HG02970 (cell line): ENCODE data around the gene TBL1X.

Experiments used
- ATAC-seq: cut with Tn5 transposase; IDR thresholded peaks from one replicate; pipeline ENCODE4 v1.9.1; 2021; ENCODE audit warnings: mild to moderate bottlenecking, moderate library complexity, moderate number of reproducible peaks; ENCODE audit not compliant: unreplicated experiment, low FRiP score

Gene TBL1X

DNA sequence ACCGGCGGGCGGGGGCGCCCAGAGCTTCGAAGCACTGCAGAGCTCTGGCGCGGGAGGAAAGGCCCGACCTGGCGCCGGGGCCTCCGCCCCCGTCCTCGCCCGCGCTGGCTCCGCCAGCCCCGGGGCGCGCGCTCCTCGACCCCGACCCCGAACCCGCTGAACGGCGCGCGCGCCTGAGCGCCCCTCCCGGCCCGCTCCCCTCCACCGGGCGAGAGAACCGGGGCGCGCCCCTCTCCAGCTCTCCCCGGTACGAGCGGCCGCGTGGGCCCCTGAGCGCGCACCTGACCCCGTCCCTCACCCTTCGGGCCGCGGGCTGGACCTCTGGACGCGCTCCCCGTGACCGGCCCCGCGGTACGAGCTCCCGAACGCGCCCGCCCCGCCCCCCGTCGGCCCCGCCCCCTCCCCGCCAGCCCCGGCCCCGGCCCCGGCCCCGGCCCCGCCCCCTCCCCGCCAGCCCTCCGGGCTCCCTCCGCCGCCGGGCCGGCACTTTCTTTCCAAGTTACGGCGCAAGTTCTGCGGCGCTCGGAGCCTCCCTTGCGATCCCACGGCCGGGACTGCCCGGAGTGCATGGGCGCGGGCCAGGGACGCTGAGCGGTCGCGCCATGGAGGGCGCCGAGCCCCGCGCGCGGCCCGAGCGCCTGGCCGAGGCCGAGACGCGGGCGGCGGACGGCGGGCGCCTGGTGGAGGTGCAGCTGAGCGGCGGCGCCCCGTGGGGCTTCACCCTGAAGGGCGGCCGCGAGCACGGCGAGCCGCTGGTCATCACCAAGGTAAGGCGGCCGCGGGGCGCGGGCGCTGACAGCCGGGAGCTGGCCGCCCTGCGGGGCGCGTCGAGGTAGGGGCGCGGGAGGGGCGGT is 321.3 kb downstream of the TBL1X start, which contains the start of gene SHROOM2:
Gene SHROOM2 (plus strand): TSS at position 486 of the 854 bp plus-strand sequence. CDS start 117 bp downstream, at position 603.
- ATAC-seq: no peak

- ATAC-seq: no peak
Measured at GRCh38 chrX:9786798-9787635, 322.2 kb downstream of the TBL1X start.

GRCh38 chrX:9788911-9789310 is 324.1 kb downstream of the TBL1X start:
- ATAC-seq: no peak

DNA sequence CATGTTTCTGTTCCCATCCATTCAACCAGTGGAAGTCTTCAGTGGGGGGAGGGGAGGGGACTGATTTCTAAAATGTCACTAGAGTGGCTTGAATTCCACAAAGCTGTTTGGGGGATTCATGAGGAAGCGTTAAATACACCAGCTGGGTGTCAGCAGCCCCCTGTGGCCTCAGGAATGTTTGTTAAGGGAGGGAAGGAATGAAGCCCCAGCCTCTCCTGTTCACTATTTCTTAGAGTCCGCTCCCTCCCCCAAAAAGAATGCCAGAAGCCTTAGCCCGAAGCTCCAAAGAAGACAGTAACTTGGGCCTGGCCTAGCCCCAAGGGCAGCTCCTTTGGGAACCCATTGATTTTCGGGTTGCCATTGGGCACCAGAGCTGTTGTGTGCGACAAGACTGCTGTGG is 324.7 kb downstream of the TBL1X start:
- no peak for ATAC-seq
